ENCODE results near the gene GDF7. TPM values are rescaled to one million over a fixed set of nuclear protein-coding genes. Genes with fewer than 3 reads are reported as not detected.

Gene GDF7
- total RNA-seq, 1 donor from 2014 or later: 11.6 TPM

GRCh38 chr2:20684581-20685063 lies 17.7 kb downstream of the GDF7 start:
- Histone ChIP-seq H3K9me3 (no peaks in the 10 kb centered on the region), H3K27me3 (no peaks in the 10 kb centered on the region), H3K27ac (no peak overlapping the region), H3K36me3 (peaks cover 8 to 51% of the 10 kb centered on the region in 2 donors), H3K4me1 (peaks cover 0 to 8% of the 10 kb centered on the region in 2 donors), H3K4me3 (no peak overlapping the region)
- TF ChIP-seq, protein P1, sequence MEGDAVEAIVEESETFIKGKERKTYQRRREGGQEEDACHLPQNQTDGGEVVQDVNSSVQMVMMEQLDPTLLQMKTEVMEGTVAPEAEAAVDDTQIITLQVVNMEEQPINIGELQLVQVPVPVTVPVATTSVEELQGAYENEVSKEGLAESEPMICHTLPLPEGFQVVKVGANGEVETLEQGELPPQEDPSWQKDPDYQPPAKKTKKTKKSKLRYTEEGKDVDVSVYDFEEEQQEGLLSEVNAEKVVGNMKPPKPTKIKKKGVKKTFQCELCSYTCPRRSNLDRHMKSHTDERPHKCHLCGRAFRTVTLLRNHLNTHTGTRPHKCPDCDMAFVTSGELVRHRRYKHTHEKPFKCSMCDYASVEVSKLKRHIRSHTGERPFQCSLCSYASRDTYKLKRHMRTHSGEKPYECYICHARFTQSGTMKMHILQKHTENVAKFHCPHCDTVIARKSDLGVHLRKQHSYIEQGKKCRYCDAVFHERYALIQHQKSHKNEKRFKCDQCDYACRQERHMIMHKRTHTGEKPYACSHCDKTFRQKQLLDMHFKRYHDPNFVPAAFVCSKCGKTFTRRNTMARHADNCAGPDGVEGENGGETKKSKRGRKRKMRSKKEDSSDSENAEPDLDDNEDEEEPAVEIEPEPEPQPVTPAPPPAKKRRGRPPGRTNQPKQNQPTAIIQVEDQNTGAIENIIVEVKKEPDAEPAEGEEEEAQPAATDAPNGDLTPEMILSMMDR (IDR thresholded peaks at IDR 0.05): no peak
- intact Hi-C loops (cut with DNase I): loop anchor here (5.0 to 10.0 kb wide), 2 partner anchors 233 to 630 kb away; no protein-coding TSS in a partner anchor
- no peak for DNase-seq (ENCODE audit: low spot score in 2 of 2)

DNA sequence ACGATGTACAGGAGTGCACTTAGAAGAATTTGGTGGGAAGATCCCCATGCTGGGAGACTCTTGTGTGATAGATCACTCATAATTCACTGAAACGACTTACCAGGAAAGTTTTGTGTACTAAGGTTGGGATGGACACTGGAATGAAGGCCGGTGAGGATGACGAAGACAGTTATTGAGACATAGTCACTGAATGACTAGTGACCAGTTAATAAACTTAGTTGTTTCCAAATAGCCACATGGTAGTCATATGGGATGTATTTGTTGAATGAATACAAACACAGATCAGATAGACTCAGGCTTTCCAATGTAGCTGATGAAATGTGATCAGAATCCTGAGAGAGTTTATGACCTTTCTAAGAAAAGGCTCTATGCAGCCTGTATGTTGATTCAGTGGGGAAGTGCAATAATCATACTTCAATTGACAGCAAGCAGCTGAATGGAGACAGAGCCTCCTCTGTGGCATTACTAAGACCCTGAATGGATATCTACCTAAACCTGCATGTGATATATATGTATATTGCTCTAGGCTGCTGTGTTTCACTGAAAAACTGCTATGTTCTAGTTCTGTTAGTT lies 20.4 kb downstream of the GDF7 start:
- peaks cover 0 to 3% of the 10 kb centered on the region in 2 donors for H3K4me1 ChIP-seq
- peaks cover 8 to 38% of the 10 kb centered on the region in 2 donors for H3K36me3 ChIP-seq
- H3K9me3 ChIP-seq: no peaks in the 10 kb centered on the region
- H3K27me3 ChIP-seq: no peaks in the 10 kb centered on the region
- no peak for DNase-seq (ENCODE audit: low spot score in 2 of 2)
- intact Hi-C loops (cut with DNase I): loop anchor here (10.0 kb wide), 1 partner anchor 627 kb away; no protein-coding TSS in a partner anchor
- no peak overlapping the region for H3K27ac ChIP-seq
- no peak overlapping the region for H3K4me3 ChIP-seq
- TF ChIP-seq, protein P1 (IDR thresholded peaks at IDR 0.05): no peak

GRCh38 chr2:20689428-20690264 lies 22.7 kb downstream of the GDF7 start:
- H3K27me3 ChIP-seq: no peaks in the 10 kb centered on the region
- no peak overlapping the region for H3K27ac ChIP-seq
- TF ChIP-seq, protein P1 (IDR thresholded peaks at IDR 0.05): no peak
- no peaks in the 10 kb centered on the region for H3K4me1 ChIP-seq
- no peak for DNase-seq (ENCODE audit: low spot score in 2 of 2)
- H3K9me3 ChIP-seq: no peaks in the 10 kb centered on the region
- intact Hi-C loops (cut with DNase I): loop anchor here (10.0 kb wide), 1 partner anchor 625 kb away; no protein-coding TSS in a partner anchor
- peaks cover 8 to 32% of the 10 kb centered on the region in 2 donors for H3K36me3 ChIP-seq
- no peak overlapping the region for H3K4me3 ChIP-seq

DNA sequence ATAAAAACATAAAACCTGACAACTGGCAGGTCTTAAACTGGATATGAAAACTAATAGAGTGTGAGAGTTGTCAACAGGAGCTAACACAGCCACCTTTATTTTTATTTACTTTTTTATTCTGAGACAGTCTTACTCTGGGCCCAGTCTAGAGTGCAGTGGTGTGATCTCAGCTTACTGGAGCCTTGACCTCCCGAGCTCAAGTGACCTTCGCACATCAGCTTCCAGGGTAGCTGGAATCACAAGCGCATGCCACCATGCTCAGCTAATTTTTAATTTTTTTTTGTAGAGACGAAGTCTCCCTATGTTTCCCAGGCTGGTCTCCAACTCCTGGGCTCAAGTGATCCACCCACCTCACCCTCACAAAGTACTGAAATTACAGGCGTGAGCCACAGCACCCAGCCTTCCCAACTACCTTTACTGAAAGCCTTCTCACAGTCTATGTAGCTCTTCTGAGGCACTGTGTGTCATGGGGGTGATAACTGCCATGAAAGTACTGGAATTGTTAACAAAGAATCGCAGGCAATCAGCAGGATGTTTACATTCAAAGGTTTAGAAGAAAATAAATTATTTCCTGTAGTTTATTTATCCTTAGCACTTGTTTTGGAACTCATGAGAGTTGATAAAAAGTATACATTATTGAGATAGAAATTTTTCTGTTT lies 24.3 kb downstream of the GDF7 start:
- no peaks in the 10 kb centered on the region for H3K27me3 ChIP-seq
- H3K36me3 ChIP-seq: peaks cover 8 to 19% of the 10 kb centered on the region in 2 donors
- intact Hi-C loops (cut with DNase I): no loop called here
- no peak for DNase-seq (ENCODE audit: low spot score in 2 of 2)
- no peak overlapping the region for H3K27ac ChIP-seq
- no peaks in the 10 kb centered on the region for H3K4me1 ChIP-seq
- TF ChIP-seq, protein P1 (IDR thresholded peaks at IDR 0.05): no peak
- H3K4me3 ChIP-seq: no peak overlapping the region
- H3K9me3 ChIP-seq: no peaks in the 10 kb centered on the region

DNA sequence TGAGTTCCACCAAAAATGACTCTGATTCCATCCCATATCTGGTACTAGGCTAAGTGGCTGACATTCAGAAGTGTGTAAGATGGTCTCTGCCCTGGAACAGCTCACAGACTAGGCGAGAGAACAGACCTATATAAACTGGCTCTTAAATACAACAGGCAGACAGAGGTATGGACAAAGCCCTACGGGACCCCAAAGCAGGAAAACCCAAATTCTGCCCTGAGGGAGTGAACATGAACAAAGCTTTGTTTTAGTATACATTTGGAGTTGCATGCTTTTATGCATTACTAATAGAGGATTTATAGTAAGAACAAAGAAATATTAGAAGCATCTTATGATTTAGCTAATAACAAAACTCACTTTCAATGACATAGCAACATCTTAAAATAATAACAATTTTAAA lies 25.1 kb downstream of the GDF7 start:
- Histone ChIP-seq H3K4me3 (no peak overlapping the region), H3K36me3 (peaks cover 8 to 11% of the 10 kb centered on the region in 2 donors), H3K9me3 (no peaks in the 10 kb centered on the region), H3K4me1 (no peaks in the 10 kb centered on the region), H3K27ac (no peak overlapping the region), H3K27me3 (no peaks in the 10 kb centered on the region)
- TF ChIP-seq, protein P1 (IDR thresholded peaks at IDR 0.05): no peak
- no peak for DNase-seq (ENCODE audit: low spot score in 2 of 2)
- intact Hi-C loops (cut with DNase I): no loop called here
